NCI-H1694 treated with DMSO at 0.1 percent for 48 hours (cell line): ENCODE measurements around the gene DNAJC13.

Experiments used
- DNase-seq: peaks from one replicate; lab custom pipeline; 2025; lab: John Stamatoyannopoulos, UW

DNAJC13 gene

GRCh38 chr3:132486099-132486498 lies 68.8 kb downstream of the DNAJC13 start:
- no peak for DNase-seq

- no peak for DNase-seq
Observed at GRCh38 chr3:132488151-132488550, 70.8 kb downstream of the DNAJC13 start.

GRCh38 chr3:132499071-132499470 lies 81.8 kb downstream of the DNAJC13 start:
- DNase-seq: no peak

GRCh38 chr3:132503559-132503958 lies 86.3 kb downstream of the DNAJC13 start:
- DNase-seq: no peak

- DNase-seq: no peak
Observed at GRCh38 chr3:132504375-132504933, 87.2 kb downstream of the DNAJC13 start.

GRCh38 chr3:132507657-132508056 lies 90.4 kb downstream of the DNAJC13 start:
- DNase-seq: no peak

- no peak for DNase-seq
Observed at GRCh38 chr3:132509096-132509495, 91.8 kb downstream of the DNAJC13 start.

GRCh38 chr3:132509506-132509905 lies 92.2 kb downstream of the DNAJC13 start:
- no peak for DNase-seq

GRCh38 chr3:132513057-132513456 lies 95.8 kb downstream of the DNAJC13 start:
- DNase-seq: no peak

- DNase-seq: no peak
Observed at GRCh38 chr3:132517311-132517710, 100.0 kb downstream of the DNAJC13 start.

GRCh38 chr3:132519914-132520313 lies 102.6 kb downstream of the DNAJC13 start:
- no peak for DNase-seq

GRCh38 chr3:132521901-132522300 lies 104.6 kb downstream of the DNAJC13 start:
- no peak for DNase-seq

- no peak for DNase-seq
Observed at GRCh38 chr3:132522353-132522752, 105.1 kb downstream of the DNAJC13 start.

GRCh38 chr3:132530624-132531023 lies 113.3 kb downstream of the DNAJC13 start:
- no peak for DNase-seq

GRCh38 chr3:132535575-132536441 lies 118.5 kb downstream of the DNAJC13 start:
- DNase-seq: peak; percentile 46

- DNase-seq: no peak
Observed at GRCh38 chr3:132536442-132537153, 119.3 kb downstream of the DNAJC13 start.

- no peak for DNase-seq
Observed at GRCh38 chr3:132537297-132537696, 120.0 kb downstream of the DNAJC13 start.

GRCh38 chr3:132538072-132538471 lies 120.8 kb downstream of the DNAJC13 start:
- DNase-seq: no peak

- DNase-seq: no peak
Observed at GRCh38 chr3:132539681-132540080, 122.4 kb downstream of the DNAJC13 start.

GRCh38 chr3:132542577-132542976 lies 125.3 kb downstream of the DNAJC13 start:
- DNase-seq: no peak

GRCh38 chr3:132543011-132543739 lies 125.9 kb downstream of the DNAJC13 start:
- DNase-seq: no peak

- DNase-seq: no peak
Observed at GRCh38 chr3:132544130-132544529, 126.8 kb downstream of the DNAJC13 start.
